ENCODE results near the gene TMA7.

Gene TMA7

GRCh38 chr3:48423883-48424695, 16.0 kb upstream of the TMA7 start:
- DNase-seq, result no peak

GRCh38 chr3:48425281-48425812, 14.7 kb upstream of the TMA7 start:
- no peak for DNase-seq

- no peak for DNase-seq
Measured at GRCh38 chr3:48426401-48426909, 13.6 kb upstream of the TMA7 start.

GRCh38 chr3:48426944-48427629, 13.0 kb upstream of the TMA7 start:
- DNase-seq, result no peak

GRCh38 chr3:48427630-48427962, 12.5 kb upstream of the TMA7 start:
- no peak for DNase-seq

GRCh38 chr3:48428088-48428571, 11.9 kb upstream of the TMA7 start:
- no peak for DNase-seq

GRCh38 chr3:48428572-48429316, 11.3 kb upstream of the TMA7 start:
- DNase-seq, result no peak

- peak; percentile 51 for DNase-seq
Measured at GRCh38 chr3:48429317-48429959, 10.6 kb upstream of the TMA7 start.

GRCh38 chr3:48429960-48430707, 9.9 kb upstream of the TMA7 start, which contains the start of gene PLXNB1:
PLXNB1 (minus strand) TSS chr3:48430086; CDS start chr3:48424611, 5,475 bp downstream.
- no peak for DNase-seq

- no peak for DNase-seq
Measured at GRCh38 chr3:48430708-48431101, 9.4 kb upstream of the TMA7 start.

GRCh38 chr3:48431224-48432029, 8.6 kb upstream of the TMA7 start:
- DNase-seq, result no peak

GRCh38 chr3:48432411-48433371, 7.4 kb upstream of the TMA7 start:
- DNase-seq, result no peak

GRCh38 chr3:48433472-48434118, 6.5 kb upstream of the TMA7 start:
- no peak for DNase-seq

GRCh38 chr3:48434591-48435222, 5.3 kb upstream of the TMA7 start:
- DNase-seq, result no peak

GRCh38 chr3:48435223-48435595, 4.8 kb upstream of the TMA7 start:
- DNase-seq, result no peak

GRCh38 chr3:48435774-48436476, 4.1 kb upstream of the TMA7 start:
- peak; percentile 88 for DNase-seq

- no peak for DNase-seq
Measured at GRCh38 chr3:48436477-48436787, 3.6 kb upstream of the TMA7 start.

- no peak for DNase-seq
Measured at GRCh38 chr3:48436855-48437254, 3.2 kb upstream of the TMA7 start.

Data from CD4-positive, alpha-beta T cell treated with Interleukin-4 for 4 hours (primary cell).